ENCODE measurements around the gene C1RL.

C1RL gene

GRCh38 chr12:7136676-7137075, 27.7 kb upstream of the C1RL start:
- DNase-seq: no peak

- no peak for DNase-seq
Observed at GRCh38 chr12:7136071-7136470, 27.1 kb upstream of the C1RL start.

GRCh38 chr12:7134396-7135166, 25.6 kb upstream of the C1RL start:
- DNase-seq: no peak

- no peak for DNase-seq
Observed at GRCh38 chr12:7131502-7131866, 22.5 kb upstream of the C1RL start.

GRCh38 chr12:7130701-7131501, 21.9 kb upstream of the C1RL start:
- peak; percentile 10 for DNase-seq

GRCh38 chr12:7129872-7130691, 21.1 kb upstream of the C1RL start, which contains the start of gene CLSTN3:
CLSTN3 (plus strand) TSS chr12:7130371; CDS start chr12:7130649, 278 bp downstream.
- DNase-seq: peak; percentile 61

GRCh38 chr12:7129287-7129871, 20.4 kb upstream of the C1RL start:
- no peak for DNase-seq

- no peak for DNase-seq
Observed at GRCh38 chr12:7128681-7129286, 19.8 kb upstream of the C1RL start, which contains the start of gene RBP5. RBP5 (minus strand) TSS chr12:7128889; CDS start chr12:7128775, 114 bp downstream.

GRCh38 chr12:7127916-7128626, 19.1 kb upstream of the C1RL start:
- no peak for DNase-seq

- DNase-seq: no peak
Observed at GRCh38 chr12:7125632-7126227, 16.7 kb upstream of the C1RL start.

GRCh38 chr12:7123806-7124522, 14.9 kb upstream of the C1RL start:
- DNase-seq: no peak

GRCh38 chr12:7122811-7123769, 14.1 kb upstream of the C1RL start:
- DNase-seq: no peak

GRCh38 chr12:7121324-7121723, 12.3 kb upstream of the C1RL start:
- no peak for DNase-seq

- no peak for DNase-seq
Observed at GRCh38 chr12:7120166-7120565, 11.2 kb upstream of the C1RL start.

- DNase-seq: no peak
Observed at GRCh38 chr12:7118881-7119280, 9.9 kb upstream of the C1RL start.

- no peak for DNase-seq
Observed at GRCh38 chr12:7117670-7118069, 8.7 kb upstream of the C1RL start.

GRCh38 chr12:7116916-7117315, 7.9 kb upstream of the C1RL start:
- DNase-seq: no peak

GRCh38 chr12:7116196-7116595, 7.2 kb upstream of the C1RL start:
- no peak for DNase-seq

GRCh38 chr12:7114851-7115250, 5.8 kb upstream of the C1RL start:
- DNase-seq: no peak

Data from DMS153 (cell line).